ENCODE results near the gene TRIM71. TPM values are rescaled to one million over a fixed set of nuclear protein-coding genes. Genes with fewer than 3 reads are reported as not detected.
A peak's percentile ranks its signal among the peaks of the same experiment; 100 is the strongest.

TRIM71 gene
- polyA plus RNA-seq, 1 donor from 2014 or later, result 4.0 TPM

GRCh38 chr3:32850636-32851035 lies 32.8 kb downstream of the TRIM71 start:
- Histone ChIP-seq H4K20me1 (ENCODE audit: insufficient read depth) (no peaks in the 10 kb centered on the region), H3F3A (ENCODE audit: insufficient read depth, low read length, poor library complexity, severe bottlenecking) (no peaks in the 10 kb centered on the region), H2AFZ (ENCODE audit: low read depth, low read length) (no peak overlapping the region), H3K27me3 (ENCODE audit: insufficient read depth, low read depth, low read length) (no peaks in the 10 kb centered on the region), H3K4me2 (ENCODE audit: low read length) (no peak overlapping the region), H3K27ac (ENCODE audit: low read length) (no peak overlapping the region), H3K9me3 (ENCODE audit: low read length) (no peaks in the 10 kb centered on the region), H3K4me3 (ENCODE audit: low read length) (peak overlapping the region; percentile 10), H3K9ac (ENCODE audit: low read length) (no peak overlapping the region), H3K36me3 (ENCODE audit: insufficient read depth, low read length) (no peaks in the 10 kb centered on the region), H3K9me2 (ENCODE audit: insufficient read depth, low read length) (no peaks in the 10 kb centered on the region), H3K79me2 (replicated peaks; ENCODE audit: insufficient read depth, low read length) (peaks cover 28% of the 10 kb centered on the region)
- TF ChIP-seq REST (IDR thresholded peaks at IDR 0.05; ENCODE audit: borderline replicate concordance), result no peak
- TF ChIP-seq EZH2 (IDR thresholded peaks at IDR 0.05; ENCODE audit: borderline replicate concordance, insufficient read depth, low read length, poor library complexity, severe bottlenecking), result no peak
- TF ChIP-seq POLR2AphosphoS5 (IDR thresholded peaks at IDR 0.05), result no peak
- no peak for TF ChIP-seq EP300 (conservative IDR thresholded peaks at IDR 0.05; ENCODE audit: poor library complexity, severe bottlenecking)
- no peak for TF ChIP-seq RAD21 (conservative IDR thresholded peaks at IDR 0.05)
- no peak for TF ChIP-seq SMC3 (conservative IDR thresholded peaks at IDR 0.05; ENCODE audit: poor library complexity)
- TF ChIP-seq MXI1 (conservative IDR thresholded peaks at IDR 0.05; ENCODE audit: poor library complexity, severe bottlenecking), result no peak
- no peak for TF ChIP-seq CTCF (IDR thresholded peaks at IDR 0.05; ENCODE audit: poor library complexity, severe bottlenecking)
- TF ChIP-seq TAF1 (IDR thresholded peaks at IDR 0.05; ENCODE audit: low read depth), result no peak

GRCh38 chr3:32852146-32852545 lies 34.3 kb downstream of the TRIM71 start:
- no peak overlapping the region for H2AFZ ChIP-seq (ENCODE audit: low read depth, low read length)
- H3K9me3 ChIP-seq (ENCODE audit: low read length), result no peaks in the 10 kb centered on the region
- H3K4me3 ChIP-seq (ENCODE audit: low read length), result no peak overlapping the region
- no peaks in the 10 kb centered on the region for H3K36me3 ChIP-seq (ENCODE audit: insufficient read depth, low read length)
- H3F3A ChIP-seq (ENCODE audit: insufficient read depth, low read length, poor library complexity, severe bottlenecking), result no peaks in the 10 kb centered on the region
- H4K20me1 ChIP-seq (ENCODE audit: insufficient read depth), result no peaks in the 10 kb centered on the region
- H3K9me2 ChIP-seq (ENCODE audit: insufficient read depth, low read length), result no peaks in the 10 kb centered on the region
- peaks cover 24% of the 10 kb centered on the region for H3K79me2 ChIP-seq (replicated peaks; ENCODE audit: insufficient read depth, low read length)
- no peak for TF ChIP-seq TAF1 (IDR thresholded peaks at IDR 0.05; ENCODE audit: low read depth)
- no peak overlapping the region for H3K27ac ChIP-seq (ENCODE audit: low read length)
- H3K27me3 ChIP-seq (ENCODE audit: insufficient read depth, low read depth, low read length), result no peaks in the 10 kb centered on the region
- no peak overlapping the region for H3K4me2 ChIP-seq (ENCODE audit: low read length)
- H3K9ac ChIP-seq (ENCODE audit: low read length), result no peak overlapping the region
